A549 (cell line): ENCODE data around the gene MOB2. TPM values are rescaled to one million over a fixed set of nuclear protein-coding genes. Genes with fewer than 3 reads are reported as not detected.

Experiments used
- ATAC-seq, 2 experiments: fragments of 200-7000 bp in 1 of 2; fragments of >200 bp in 1 of 2; cut with Nextera tagmentation in 1 of 2; cut with Tn5 transposase in 1 of 2; 3 replicates each; pipeline versions ENCODE4 v1.8.0 to v1.9.1; 2018 to 2020; ENCODE audit warnings: mild to moderate bottlenecking in 1 of 2, moderate library complexity in 1 of 2
- CTCF ChIA-PET: fragments of 300-600 bp; sonication (Branson Sonifier 250); formaldehyde crosslinking; extraction: SDS; loops from one replicate; lab custom pipeline; 2021; ENCODE audit warnings: antibody characterized with exemption, inconsistent platforms; lab: Yijun Ruan, JAX
- POLR2A ChIA-PET: fragments of 350-600 bp; formaldehyde crosslinking; extraction: SDS; loops from one replicate; lab custom pipeline; 2021; ENCODE audit warnings: antibody characterized with exemption, inconsistent platforms; lab: Yijun Ruan, JAX
- DNase-seq, 2 experiments: peaks; one replicate each; pipeline versions ENCODE4 v3.0.0 to v3.0.0-alpha.2; 2011 to 2016; ENCODE audit warnings: low read depth in 1 of 2, low spot score in 1 of 2
- FAIRE-seq: peaks from 2 replicates; lab custom pipeline; 2011; peaks lifted over from hg19 to GRCh38; lab: Jason Lieb, UNC
- H3K27ac ChIP-seq, 2 experiments: fragments of >200 bp; sonication (Bioruptor Twin); formaldehyde crosslinking; 3 replicates each; pipeline ENCODE4 v1.5.1; 2016 to 2017
- H3K4me1 ChIP-seq: fragments of >200 bp; sonication (Bioruptor Twin); formaldehyde crosslinking; 3 replicates; pipeline ENCODE4 v1.6.1; 2016
- H3K4me2 ChIP-seq: fragments of >200 bp; sonication (Bioruptor Twin); formaldehyde crosslinking; 3 replicates; pipeline ENCODE4 v1.6.1; 2016
- H3K4me3 ChIP-seq: fragments of >200 bp; sonication (Bioruptor Twin); formaldehyde crosslinking; 3 replicates; pipeline ENCODE4 v1.5.1; 2016
- H3K9me3 ChIP-seq: fragments of >200 bp; sonication (Bioruptor Twin); formaldehyde crosslinking; 3 replicates; pipeline ENCODE4 v1.6.1; 2016
- BHLHE40 ChIP-seq: IDR thresholded peaks from 2 replicates; pipeline ENCODE4 v1.6.1; 2012; ENCODE audit warnings: low read depth, low read length, inconsistent platforms
- CBX8 ChIP-seq: fragments of 200-600 bp; sonication (generic); IDR thresholded peaks from 2 replicates; pipeline ENCODE4 v1.6.1; 2016
- CEBPB ChIP-seq, 2 experiments: fragments of >200 bp in 1 of 2; sonication (Bioruptor Twin) in 1 of 2; formaldehyde crosslinking in 1 of 2; IDR thresholded peaks; 2 replicates each; pipeline ENCODE4 v1.6.1; 2012 to 2016
- CHD2 ChIP-seq: fragments of 150-350 bp; IDR thresholded peaks from 2 replicates; pipeline ENCODE4 v1.6.1; 2014; ENCODE audit warnings: low read length; ENCODE audit not compliant: partially characterized antibody
- EHF ChIP-seq: fragments of 250-450 bp; sonication (Bioruptor Pico); IDR thresholded peaks from 2 replicates; pipeline ENCODE4 v1.5.0; 2020; ENCODE audit warnings: mild to moderate bottlenecking
- FOSB ChIP-seq: fragments of 250-450 bp; sonication (Bioruptor Pico); IDR thresholded peaks from 2 replicates; pipeline ENCODE4 v1.5.0; 2020; ENCODE audit warnings: mild to moderate bottlenecking, moderate library complexity
- FOSL2 ChIP-seq, 2 experiments: fragments of 450-650 bp in 1 of 2; fragments of >200 bp in 1 of 2; sonication (Bioruptor Twin) in 1 of 2; formaldehyde crosslinking; IDR thresholded peaks; 2 replicates each; pipeline versions ENCODE4 v1.5.0 to v1.6.1; 2016 to 2020; ENCODE audit warnings: mild to moderate bottlenecking in 1 of 2, moderate library complexity in 1 of 2
- HDAC2 ChIP-seq: fragments of 200-600 bp; sonication (generic); IDR thresholded peaks from 2 replicates; pipeline ENCODE4 v1.6.1; 2016
- HOXB5 ChIP-seq: fragments of 250-450 bp; sonication (Bioruptor Pico); IDR thresholded peaks from 2 replicates; pipeline ENCODE4 v1.5.0; 2020; ENCODE audit warnings: mild to moderate bottlenecking, moderate library complexity
- JUN ChIP-seq, 2 experiments: fragments of >200 bp; sonication (Bioruptor Twin); formaldehyde crosslinking; IDR thresholded peaks; 2 replicates in 1 of 2; 3 replicates in 1 of 2; pipeline ENCODE4 v1.6.1; 2016 to 2017
- MYC ChIP-seq: IDR thresholded peaks from 2 replicates; pipeline ENCODE4 v1.6.1; 2012; ENCODE audit warnings: mild to moderate bottlenecking, inconsistent platforms, low read length, improper control_type of control experiment, borderline replicate concordance
- NFE2L2 ChIP-seq: fragments of 150-350 bp; conservative IDR thresholded peaks from 2 replicates; pipeline ENCODE4 v1.6.1; 2014; ENCODE audit warnings: low read length
- NPAS2 ChIP-seq: fragments of 250-450 bp; sonication (Bioruptor Pico); IDR thresholded peaks from 2 replicates; pipeline ENCODE4 v1.8.0; 2022; ENCODE audit warnings: mild to moderate bottlenecking, moderate library complexity, borderline replicate concordance
- POLR2A ChIP-seq: IDR thresholded peaks from 2 replicates; pipeline ENCODE4 v1.6.1; 2012; ENCODE audit warnings: mild to moderate bottlenecking, low read length
- RCOR1 ChIP-seq: fragments of 150-350 bp; IDR thresholded peaks from 2 replicates; pipeline ENCODE4 v1.6.1; 2014; ENCODE audit warnings: antibody characterized with exemption, low read length, low read depth
- SREBF2 ChIP-seq: fragments of 450-650 bp; IDR thresholded peaks from 2 replicates; pipeline ENCODE4 v1.6.1; 2014; ENCODE audit warnings: mild to moderate bottlenecking, moderate library complexity
- ZC3H11A ChIP-seq: fragments of 450-650 bp; IDR thresholded peaks from 2 replicates; pipeline ENCODE4 v1.6.1; 2014; ENCODE audit warnings: antibody characterized with exemption, mild to moderate bottlenecking
- ZFP36 ChIP-seq: fragments of 450-650 bp; IDR thresholded peaks from 2 replicates; pipeline ENCODE4 v1.6.1; 2014; ENCODE audit warnings: borderline replicate concordance; ENCODE audit not compliant: partially characterized antibody
- ZSCAN20 ChIP-seq: fragments of 250-450 bp; sonication (Bioruptor Pico); IDR thresholded peaks from 2 replicates; pipeline ENCODE4 v1.8.0; 2022; ENCODE audit warnings: mild to moderate bottlenecking, moderate library complexity
- WGBS: methylation state at CpG from one replicate; pipeline ENCODE4 v1.1.6; 2017; ENCODE audit errors: missing lambda C conversion rate; 5-methylcytosine and 5-hydroxymethylcytosine counted together
- polyA plus RNA-seq, 4 experiments: library from polyadenylated mRNA; depleted of rRNA in 3 of 4; stranded (reverse); fragments of >200 nt; fragmentation: RNase III in 1 of 4; extraction: RNeasy Plus Mini Kit Qiagen cat#74134 plus additional on column Dnase treatment in 1 of 4; gene quantifications; 2 replicates in 3 of 4; 3 replicates in 1 of 4; pipeline ENCODE4 v1.2.3, GENCODE V29; 2011 to 2017
- TF ChIP-seq, protein P1 (sequence below): fragments of 250-450 bp; sonication (Bioruptor Pico); IDR thresholded peaks from 2 replicates; pipeline ENCODE4 v1.5.0; 2021; ENCODE audit warnings: mild to moderate bottlenecking, moderate library complexity, borderline replicate concordance
- TF ChIP-seq, protein P2 (sequence below): IDR thresholded peaks from 2 replicates; pipeline ENCODE4 v1.6.1; 2012
- TF ChIP-seq, protein P3 (sequence below): fragments of >200 bp; sonication (Bioruptor Twin); formaldehyde crosslinking; IDR thresholded peaks from 3 replicates; pipeline ENCODE4 v1.5.1; 2016
- TF ChIP-seq, protein P4 (sequence below): fragments of 150-350 bp; IDR thresholded peaks from 2 replicates; pipeline ENCODE4 v1.6.1; 2014; ENCODE audit warnings: low read depth, mild to moderate bottlenecking, low read length

Gene MOB2
- polyA plus RNA-seq, 2 of the 4 experiments (the other 2 are of a cell fraction), result 25.4 to 38.2 TPM

DNA sequence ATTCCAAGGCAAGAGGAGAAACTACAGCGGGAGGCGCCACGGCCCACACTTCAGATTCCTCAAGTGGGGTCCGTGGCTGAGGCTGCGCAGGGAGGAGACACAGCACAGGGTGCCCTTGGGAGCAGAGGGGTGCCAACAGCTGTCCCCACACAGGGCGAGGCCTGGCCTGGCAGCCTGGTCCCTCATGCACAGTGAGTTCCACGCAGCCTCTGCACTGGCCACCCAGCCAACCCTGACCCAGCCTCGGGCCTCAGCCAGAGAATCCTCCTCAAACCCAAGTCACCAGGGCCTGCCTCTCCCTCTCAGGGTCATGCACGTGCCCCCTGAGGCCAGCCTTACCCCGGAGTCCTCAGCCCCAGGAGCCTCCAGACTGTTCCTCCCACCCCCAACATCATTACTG lies 22.4 kb upstream of the MOB2 start:
- WGBS, result 87% methylated on average over 10 of the region's 10 CpGs
- ChIA-PET POLR2A (no interaction called here), CTCF (no interaction called here)
- no peak for ATAC-seq
- no peak for DNase-seq
- Histone ChIP-seq H3K4me3 (no peak overlapping the region), H3K4me2 (no peak overlapping the region), H3K9me3 (no peaks in the 10 kb centered on the region), H3K27ac (no peak overlapping the region), H3K4me1 (peaks cover 3% of the 10 kb centered on the region; the same call in 1 of the 3 replicates)
- TF ChIP-seq JUN (IDR thresholded peaks at IDR 0.05) (no peak), HDAC2 (no peak), ZFP36 (no peak), MYC (no peak), ZC3H11A (no peak), HOXB5 (CRISPR knock-in tag) (no peak), CEBPB (IDR thresholded peaks at IDR 0.05) (no peak), CHD2 (no peak), NPAS2 (CRISPR knock-in tag) (no peak), POLR2A (no peak), ZSCAN20 (CRISPR knock-in tag) (no peak), RCOR1 (no peak)
- TF ChIP-seq, protein P1, sequence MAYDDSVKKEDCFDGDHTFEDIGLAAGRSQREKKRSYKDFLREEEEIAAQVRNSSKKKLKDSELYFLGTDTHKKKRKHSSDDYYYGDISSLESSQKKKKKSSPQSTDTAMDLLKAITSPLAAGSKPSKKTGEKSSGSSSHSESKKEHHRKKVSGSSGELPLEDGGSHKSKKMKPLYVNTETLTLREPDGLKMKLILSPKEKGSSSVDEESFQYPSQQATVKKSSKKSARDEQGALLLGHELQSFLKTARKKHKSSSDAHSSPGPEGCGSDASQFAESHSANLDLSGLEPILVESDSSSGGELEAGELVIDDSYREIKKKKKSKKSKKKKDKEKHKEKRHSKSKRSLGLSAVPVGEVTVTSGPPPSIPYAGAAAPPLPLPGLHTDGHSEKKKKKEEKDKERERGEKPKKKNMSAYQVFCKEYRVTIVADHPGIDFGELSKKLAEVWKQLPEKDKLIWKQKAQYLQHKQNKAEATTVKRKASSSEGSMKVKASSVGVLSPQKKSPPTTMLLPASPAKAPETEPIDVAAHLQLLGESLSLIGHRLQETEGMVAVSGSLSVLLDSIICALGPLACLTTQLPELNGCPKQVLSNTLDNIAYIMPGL (CRISPR knock-in tag), result no peak
- TF ChIP-seq, protein P2, sequence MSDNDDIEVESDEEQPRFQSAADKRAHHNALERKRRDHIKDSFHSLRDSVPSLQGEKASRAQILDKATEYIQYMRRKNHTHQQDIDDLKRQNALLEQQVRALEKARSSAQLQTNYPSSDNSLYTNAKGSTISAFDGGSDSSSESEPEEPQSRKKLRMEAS, result no peak
- FAIRE-seq, result no peak

DNA sequence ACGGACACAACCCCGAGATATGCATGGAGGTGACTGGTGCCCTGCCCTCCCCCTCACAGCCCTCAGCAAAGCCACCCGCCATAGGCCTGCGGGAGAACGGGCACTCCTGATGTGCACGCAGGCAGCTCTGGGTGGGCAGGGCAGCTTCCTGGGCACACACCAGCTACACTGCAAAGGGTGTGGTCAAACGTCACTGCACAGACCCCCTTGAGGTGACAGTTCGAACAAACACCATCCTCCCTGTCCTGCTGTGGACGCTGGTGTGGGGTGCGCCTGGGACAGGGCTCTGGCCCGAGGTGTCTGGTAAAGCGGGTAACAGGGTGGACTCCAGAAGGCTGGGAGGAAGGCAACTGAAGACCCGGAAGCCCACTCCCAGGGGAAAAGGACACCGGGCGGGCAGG lies 21.9 kb upstream of the MOB2 start:
- no peak for ATAC-seq
- no peak for DNase-seq
- TF ChIP-seq SREBF2, result no peak
- no peak for TF ChIP-seq CBX8
- TF ChIP-seq, protein P3, sequence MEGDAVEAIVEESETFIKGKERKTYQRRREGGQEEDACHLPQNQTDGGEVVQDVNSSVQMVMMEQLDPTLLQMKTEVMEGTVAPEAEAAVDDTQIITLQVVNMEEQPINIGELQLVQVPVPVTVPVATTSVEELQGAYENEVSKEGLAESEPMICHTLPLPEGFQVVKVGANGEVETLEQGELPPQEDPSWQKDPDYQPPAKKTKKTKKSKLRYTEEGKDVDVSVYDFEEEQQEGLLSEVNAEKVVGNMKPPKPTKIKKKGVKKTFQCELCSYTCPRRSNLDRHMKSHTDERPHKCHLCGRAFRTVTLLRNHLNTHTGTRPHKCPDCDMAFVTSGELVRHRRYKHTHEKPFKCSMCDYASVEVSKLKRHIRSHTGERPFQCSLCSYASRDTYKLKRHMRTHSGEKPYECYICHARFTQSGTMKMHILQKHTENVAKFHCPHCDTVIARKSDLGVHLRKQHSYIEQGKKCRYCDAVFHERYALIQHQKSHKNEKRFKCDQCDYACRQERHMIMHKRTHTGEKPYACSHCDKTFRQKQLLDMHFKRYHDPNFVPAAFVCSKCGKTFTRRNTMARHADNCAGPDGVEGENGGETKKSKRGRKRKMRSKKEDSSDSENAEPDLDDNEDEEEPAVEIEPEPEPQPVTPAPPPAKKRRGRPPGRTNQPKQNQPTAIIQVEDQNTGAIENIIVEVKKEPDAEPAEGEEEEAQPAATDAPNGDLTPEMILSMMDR, result no peak
- TF ChIP-seq, protein P4, sequence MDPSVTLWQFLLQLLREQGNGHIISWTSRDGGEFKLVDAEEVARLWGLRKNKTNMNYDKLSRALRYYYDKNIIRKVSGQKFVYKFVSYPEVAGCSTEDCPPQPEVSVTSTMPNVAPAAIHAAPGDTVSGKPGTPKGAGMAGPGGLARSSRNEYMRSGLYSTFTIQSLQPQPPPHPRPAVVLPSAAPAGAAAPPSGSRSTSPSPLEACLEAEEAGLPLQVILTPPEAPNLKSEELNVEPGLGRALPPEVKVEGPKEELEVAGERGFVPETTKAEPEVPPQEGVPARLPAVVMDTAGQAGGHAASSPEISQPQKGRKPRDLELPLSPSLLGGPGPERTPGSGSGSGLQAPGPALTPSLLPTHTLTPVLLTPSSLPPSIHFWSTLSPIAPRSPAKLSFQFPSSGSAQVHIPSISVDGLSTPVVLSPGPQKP, result no peak
- no peak for TF ChIP-seq CHD2
- no peak for TF ChIP-seq FOSB (CRISPR knock-in tag)
- no peak for TF ChIP-seq BHLHE40
- no peak for TF ChIP-seq FOSL2 (IDR thresholded peaks at IDR 0.05)
- no peak for TF ChIP-seq FOSL2 (CRISPR knock-in tag; IDR thresholded peaks at IDR 0.05)
- TF ChIP-seq EHF (CRISPR knock-in tag), result no peak
- TF ChIP-seq RCOR1, result no peak
- no peak for TF ChIP-seq NFE2L2
- Histone ChIP-seq H3K9me3 (no peaks in the 10 kb centered on the region), H3K4me1 (peaks cover 3% of the 10 kb centered on the region; the same call in 1 of the 3 replicates), H3K4me3 (no peak overlapping the region), H3K4me2 (no peak overlapping the region), H3K27ac (no peak overlapping the region)
- ChIA-PET POLR2A (no interaction called here), CTCF (interaction anchor here (0.5 kb wide), 1 partner anchor 15 kb away, joined by 4 read pairs; no protein-coding TSS in a partner anchor)
- 89% methylated on average over 10 of the region's 15 CpGs for WGBS
- FAIRE-seq, result no peak
